ENCODE results near the gene NANP. TPM values are rescaled to one million over a fixed set of nuclear protein-coding genes. Genes with fewer than 3 reads are reported as not detected.
A peak's percentile ranks its signal among the peaks of the same experiment; 100 is the strongest.

The NANP gene
- total and polyA plus RNA-seq, 2 of the 13 experiments (the other 11 are each of a cell fraction or from before 2014, with no cell fraction given), result 8.9 to 21.5 TPM

DNA sequence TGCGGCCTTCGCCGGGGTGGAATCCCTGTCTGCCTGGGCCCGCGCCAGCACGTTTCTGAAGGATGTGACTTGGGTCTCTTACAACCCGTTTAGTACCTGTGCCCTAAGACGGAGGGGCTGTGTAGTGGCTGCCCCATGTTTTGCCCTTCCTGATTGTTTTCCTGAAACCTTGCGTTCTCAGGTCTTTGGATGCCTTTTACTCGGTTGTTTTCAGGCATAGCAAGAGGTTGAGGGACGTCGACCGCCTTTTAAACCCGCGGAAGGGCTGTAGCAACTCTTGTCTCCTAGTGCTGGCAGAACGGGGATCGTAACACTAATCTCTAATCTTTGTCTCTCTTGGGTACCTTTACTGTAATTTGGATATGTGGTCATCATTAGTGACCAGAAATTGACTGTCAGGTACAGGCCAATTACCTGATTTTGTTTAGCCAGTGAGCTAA lies 706 bp upstream of the NANP start (continued):
- TF ChIP-seq, protein P1, sequence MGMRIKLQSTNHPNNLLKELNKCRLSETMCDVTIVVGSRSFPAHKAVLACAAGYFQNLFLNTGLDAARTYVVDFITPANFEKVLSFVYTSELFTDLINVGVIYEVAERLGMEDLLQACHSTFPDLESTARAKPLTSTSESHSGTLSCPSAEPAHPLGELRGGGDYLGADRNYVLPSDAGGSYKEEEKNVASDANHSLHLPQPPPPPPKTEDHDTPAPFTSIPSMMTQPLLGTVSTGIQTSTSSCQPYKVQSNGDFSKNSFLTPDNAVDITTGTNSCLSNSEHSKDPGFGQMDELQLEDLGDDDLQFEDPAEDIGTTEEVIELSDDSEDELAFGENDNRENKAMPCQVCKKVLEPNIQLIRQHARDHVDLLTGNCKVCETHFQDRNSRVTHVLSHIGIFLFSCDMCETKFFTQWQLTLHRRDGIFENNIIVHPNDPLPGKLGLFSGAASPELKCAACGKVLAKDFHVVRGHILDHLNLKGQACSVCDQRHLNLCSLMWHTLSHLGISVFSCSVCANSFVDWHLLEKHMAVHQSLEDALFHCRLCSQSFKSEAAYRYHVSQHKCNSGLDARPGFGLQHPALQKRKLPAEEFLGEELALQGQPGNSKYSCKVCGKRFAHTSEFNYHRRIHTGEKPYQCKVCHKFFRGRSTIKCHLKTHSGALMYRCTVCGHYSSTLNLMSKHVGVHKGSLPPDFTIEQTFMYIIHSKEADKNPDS (CRISPR knock-in tag; IDR thresholded peaks at IDR 0.05), result peak; percentile 83; the same call in 1 of the 2 replicates
- TF ChIP-seq ZNF326 (CRISPR knock-in tag; IDR thresholded peaks at IDR 0.05; ENCODE audit: borderline replicate concordance) (no peak), ZNF207 (IDR thresholded peaks at IDR 0.05; ENCODE audit: borderline replicate concordance) (no peak), YEATS4 (CRISPR knock-in tag; IDR thresholded peaks at IDR 0.05; ENCODE audit: borderline replicate concordance) (no peak), ZNF264 (CRISPR knock-in tag; IDR thresholded peaks at IDR 0.05) (no peak), TCF12 (IDR thresholded peaks at IDR 0.05) (no peak), TCF12 (CRISPR knock-in tag; IDR thresholded peaks at IDR 0.05) (0 out of 2 replicates have a peak, but pooled peaks have one; percentile 8), ZNF570 (CRISPR knock-in tag; IDR thresholded peaks at IDR 0.05; ENCODE audit: borderline replicate concordance) (no peak), ZNF501 (CRISPR knock-in tag; IDR thresholded peaks at IDR 0.05) (no peak; the same call in 1 of the 2 replicates), SMYD3 (CRISPR knock-in tag; IDR thresholded peaks at IDR 0.05) (peak; percentile 7; the same call in 1 of the 2 replicates), FOXK2 (IDR thresholded peaks at IDR 0.05) (no peak), HOXA5 (CRISPR knock-in tag; IDR thresholded peaks at IDR 0.05) (no peak), HNF4A (CRISPR knock-in tag; IDR thresholded peaks at IDR 0.05) (no peak), REXO4 (CRISPR knock-in tag; IDR thresholded peaks at IDR 0.05; ENCODE audit: borderline replicate concordance) (no peak), ZNF251 (CRISPR knock-in tag; IDR thresholded peaks at IDR 0.05) (no peak), FOXO1 (CRISPR knock-in tag; IDR thresholded peaks at IDR 0.05) (no peak), ZNF883 (CRISPR knock-in tag; IDR thresholded peaks at IDR 0.05; ENCODE audit: not compliant biosample characterization) (no peak), ZNF160 (CRISPR knock-in tag; IDR thresholded peaks at IDR 0.05) (no peak), MATR3 (CRISPR knock-in tag; IDR thresholded peaks at IDR 0.05) (no peak), NR2F1 (CRISPR knock-in tag; IDR thresholded peaks at IDR 0.05) (no peak)
- TF ChIP-seq, protein P2, sequence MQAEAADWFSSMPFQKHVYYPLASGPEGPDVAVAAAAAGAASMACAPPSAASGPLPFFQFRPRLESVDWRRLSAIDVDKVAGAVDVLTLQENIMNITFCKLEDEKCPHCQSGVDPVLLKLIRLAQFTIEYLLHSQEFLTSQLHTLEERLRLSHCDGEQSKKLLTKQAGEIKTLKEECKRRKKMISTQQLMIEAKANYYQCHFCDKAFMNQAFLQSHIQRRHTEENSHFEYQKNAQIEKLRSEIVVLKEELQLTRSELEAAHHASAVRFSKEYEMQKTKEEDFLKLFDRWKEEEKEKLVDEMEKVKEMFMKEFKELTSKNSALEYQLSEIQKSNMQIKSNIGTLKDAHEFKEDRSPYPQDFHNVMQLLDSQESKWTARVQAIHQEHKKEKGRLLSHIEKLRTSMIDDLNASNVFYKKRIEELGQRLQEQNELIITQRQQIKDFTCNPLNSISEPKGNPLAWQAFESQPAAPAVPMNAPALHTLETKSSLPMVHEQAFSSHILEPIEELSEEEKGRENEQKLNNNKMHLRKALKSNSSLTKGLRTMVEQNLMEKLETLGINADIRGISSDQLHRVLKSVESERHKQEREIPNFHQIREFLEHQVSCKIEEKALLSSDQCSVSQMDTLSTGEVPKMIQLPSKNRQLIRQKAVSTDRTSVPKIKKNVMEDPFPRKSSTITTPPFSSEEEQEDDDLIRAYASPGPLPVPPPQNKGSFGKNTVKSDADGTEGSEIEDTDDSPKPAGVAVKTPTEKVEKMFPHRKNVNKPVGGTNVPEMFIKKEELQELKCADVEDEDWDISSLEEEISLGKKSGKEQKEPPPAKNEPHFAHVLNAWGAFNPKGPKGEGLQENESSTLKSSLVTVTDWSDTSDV (CRISPR knock-in tag; IDR thresholded peaks at IDR 0.05), result peak; percentile 2; the same call in 1 of the 2 replicates
- TF ChIP-seq, protein P3, sequence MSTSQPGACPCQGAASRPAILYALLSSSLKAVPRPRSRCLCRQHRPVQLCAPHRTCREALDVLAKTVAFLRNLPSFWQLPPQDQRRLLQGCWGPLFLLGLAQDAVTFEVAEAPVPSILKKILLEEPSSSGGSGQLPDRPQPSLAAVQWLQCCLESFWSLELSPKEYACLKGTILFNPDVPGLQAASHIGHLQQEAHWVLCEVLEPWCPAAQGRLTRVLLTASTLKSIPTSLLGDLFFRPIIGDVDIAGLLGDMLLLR (CRISPR knock-in tag; IDR thresholded peaks at IDR 0.05), result no peak
- TF ChIP-seq, protein P4, sequence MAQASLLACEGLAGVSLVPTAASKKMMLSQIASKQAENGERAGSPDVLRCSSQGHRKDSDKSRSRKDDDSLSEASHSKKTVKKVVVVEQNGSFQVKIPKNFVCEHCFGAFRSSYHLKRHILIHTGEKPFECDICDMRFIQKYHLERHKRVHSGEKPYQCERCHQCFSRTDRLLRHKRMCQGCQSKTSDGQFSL (CRISPR knock-in tag; IDR thresholded peaks at IDR 0.05), result no peak

All from HepG2 (cell line).